ENCODE measurements around the gene STK32B. TPM values are rescaled to one million over a fixed set of nuclear protein-coding genes. Genes with fewer than 3 reads are reported as not detected.

Gene STK32B
- total and polyA plus RNA-seq, 2 donors (not counting 3 experiments of a cell fraction or from before 2014, with no cell fraction given) = 5.6 to 7.8 TPM

DNA sequence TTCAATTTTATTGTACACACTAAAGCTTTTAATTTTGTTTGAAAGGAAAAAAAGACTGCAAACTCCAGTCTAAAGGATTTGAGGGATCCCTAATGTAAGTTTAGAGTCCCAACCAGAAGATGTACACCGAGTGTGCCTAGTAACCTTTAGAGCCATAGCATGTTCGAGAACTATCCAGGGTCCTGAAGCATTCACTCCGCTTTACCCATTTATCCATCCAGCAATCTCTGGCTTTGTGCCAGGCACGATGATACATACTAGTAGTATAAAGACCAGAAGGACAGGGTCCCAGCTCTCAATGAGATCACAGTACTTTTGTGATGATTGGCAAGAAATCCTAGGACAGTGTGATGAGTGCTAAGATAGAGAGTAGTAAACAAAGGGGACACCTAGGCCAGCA is 168.7 kb downstream of the STK32B start:
- TF ChIP-seq GATA2 (IDR thresholded peaks at IDR 0.05; ENCODE audit: insufficient read depth, insufficient read length, low read depth, low read length) (peak; percentile 70), FOS (IDR thresholded peaks at IDR 0.05; ENCODE audit: borderline replicate concordance, insufficient read depth, low read length) (no peak)
- no peaks in the 10 kb centered on the region for H3K36me3 ChIP-seq (ENCODE audit: control insufficient read depth in 2 of 2, extremely low read depth in 1 of 2, insufficient read depth in 2 of 2, low read length in 2 of 2)
- H4K20me1 ChIP-seq (replicated peaks; ENCODE audit: control insufficient read depth, extremely low read depth, insufficient read depth, low read length) = no peaks in the 10 kb centered on the region
- no peak for FAIRE-seq
- H3K4me1 ChIP-seq (ENCODE audit: control insufficient read depth, extremely low read depth, insufficient read depth, low read length) = no peaks in the 10 kb centered on the region
- intact Hi-C loops (cut with micrococcal nuclease) (no loop called here), dilution Hi-C loops (cut with MboI; ENCODE audit: extremely low pct_ligation_motif_present, low sequenced_read_pairs) (no loop called here)
- no peak overlapping the region for H3K4me2 ChIP-seq (ENCODE audit: insufficient read depth, low read length)
- H2AFZ ChIP-seq (ENCODE audit: low read depth, low read length) = no peak overlapping the region
- H3K9me1 ChIP-seq (replicated peaks; ENCODE audit: control insufficient read depth, extremely low read depth, insufficient read depth, low read length) = no peaks in the 10 kb centered on the region
- H3K4me3 ChIP-seq (replicated peaks in 1 of 3; ENCODE audit: insufficient read depth in 1 of 3, low read depth in 1 of 3, low read length in 3 of 3) = no peak overlapping the region
- BruUV-seq (replicated peaks) = no TSS peak
- no peaks in the 10 kb centered on the region for H3K79me2 ChIP-seq (ENCODE audit: control insufficient read depth, insufficient read depth, low read length)
- H3K9ac ChIP-seq (replicated peaks; ENCODE audit: extremely low read depth, insufficient read depth, low read length) = no peak overlapping the region
- H3K9me3 ChIP-seq (replicated peaks; ENCODE audit: control insufficient read depth, insufficient read depth, low read length) = no peaks in the 10 kb centered on the region
- H3K27me3 ChIP-seq (ENCODE audit: control insufficient read depth in 2 of 2, insufficient read depth in 2 of 2, low read length in 2 of 2) = no peaks in the 10 kb centered on the region
- H3K27ac ChIP-seq (ENCODE audit: insufficient read depth, low read depth, low read length) = no peak overlapping the region
- DNase-seq (ENCODE audit: low read depth, low spot score) = peak; percentile 4
- ChIA-PET CTCF (no interaction called here), POLR2A (no interaction called here)

DNA sequence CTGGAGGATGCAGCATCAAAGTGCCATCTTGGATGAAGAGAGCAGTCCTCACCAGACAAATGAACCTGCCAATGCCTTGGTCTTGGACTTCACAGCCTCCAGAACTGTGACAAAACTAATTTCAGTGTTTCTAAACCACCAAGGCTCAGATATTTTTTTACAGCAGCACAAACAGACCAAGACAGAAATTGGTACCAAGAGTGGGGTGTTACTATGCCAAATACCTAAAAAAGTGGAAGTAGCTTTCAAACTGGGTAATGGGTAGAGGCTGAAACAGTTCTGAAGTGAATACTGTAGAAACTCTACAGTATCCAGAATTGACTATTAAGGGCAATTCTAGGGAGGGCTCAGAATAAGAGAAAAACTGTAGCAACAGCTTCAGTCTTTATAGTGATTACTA is 170.8 kb downstream of the STK32B start:
- no peak overlapping the region for H2AFZ ChIP-seq (ENCODE audit: low read depth, low read length)
- H3K36me3 ChIP-seq (ENCODE audit: control insufficient read depth in 2 of 2, extremely low read depth in 1 of 2, insufficient read depth in 2 of 2, low read length in 2 of 2) = no peaks in the 10 kb centered on the region
- no peak for FAIRE-seq
- H3K79me2 ChIP-seq (ENCODE audit: control insufficient read depth, insufficient read depth, low read length) = no peaks in the 10 kb centered on the region
- ChIA-PET CTCF (no interaction called here), POLR2A (no interaction called here)
- H3K4me2 ChIP-seq (ENCODE audit: insufficient read depth, low read length) = no peak overlapping the region
- H3K27me3 ChIP-seq (ENCODE audit: control insufficient read depth in 2 of 2, insufficient read depth in 2 of 2, low read length in 2 of 2) = no peaks in the 10 kb centered on the region
- no TSS peak for BruUV-seq (replicated peaks)
- no peak overlapping the region for H3K9ac ChIP-seq (replicated peaks; ENCODE audit: extremely low read depth, insufficient read depth, low read length)
- H3K9me1 ChIP-seq (replicated peaks; ENCODE audit: control insufficient read depth, extremely low read depth, insufficient read depth, low read length) = no peaks in the 10 kb centered on the region
- intact Hi-C loops (cut with micrococcal nuclease) = no loop called here
- no peaks in the 10 kb centered on the region for H3K4me1 ChIP-seq (ENCODE audit: control insufficient read depth, extremely low read depth, insufficient read depth, low read length)
- TF ChIP-seq CTCF (IDR thresholded peaks at IDR 0.05; ENCODE audit: extremely low read depth in 1 of 2, insufficient read depth in 1 of 2, low read depth in 1 of 2, low read length in 2 of 2) = no peak
- TF ChIP-seq GATA2 (IDR thresholded peaks at IDR 0.05; ENCODE audit: insufficient read depth, insufficient read length, low read depth, low read length) = no peak
- no peak for TF ChIP-seq POLR2AphosphoS5 (IDR thresholded peaks at IDR 0.05; ENCODE audit: insufficient read depth, low read depth, low read length)
- TF ChIP-seq EZH2 (IDR thresholded peaks at IDR 0.05; ENCODE audit: borderline replicate concordance, low read depth, low read length, severe bottlenecking) = no peak
- no peak for TF ChIP-seq POLR2A (IDR thresholded peaks at IDR 0.05; ENCODE audit: low read depth, low read length)
- no peak overlapping the region for H3K27ac ChIP-seq (ENCODE audit: insufficient read depth, low read depth, low read length)
- dilution Hi-C loops (cut with MboI; ENCODE audit: extremely low pct_ligation_motif_present, low sequenced_read_pairs) = no loop called here
- no peak overlapping the region for H3K4me3 ChIP-seq (replicated peaks in 1 of 3; ENCODE audit: insufficient read depth in 1 of 3, low read depth in 1 of 3, low read length in 3 of 3)
- DNase-seq (ENCODE audit: low read depth, low spot score) = no peak
- H4K20me1 ChIP-seq (replicated peaks; ENCODE audit: control insufficient read depth, extremely low read depth, insufficient read depth, low read length) = no peaks in the 10 kb centered on the region
- no peaks in the 10 kb centered on the region for H3K9me3 ChIP-seq (replicated peaks; ENCODE audit: control insufficient read depth, insufficient read depth, low read length)

Data from endothelial cell of umbilical vein (primary cell).